ENCODE results near the gene IL3. TPM values are rescaled to one million over a fixed set of nuclear protein-coding genes. Genes with fewer than 3 reads are reported as not detected.

Gene IL3
- total RNA-seq, 3 donors from 2014 or later, result not detected

DNA sequence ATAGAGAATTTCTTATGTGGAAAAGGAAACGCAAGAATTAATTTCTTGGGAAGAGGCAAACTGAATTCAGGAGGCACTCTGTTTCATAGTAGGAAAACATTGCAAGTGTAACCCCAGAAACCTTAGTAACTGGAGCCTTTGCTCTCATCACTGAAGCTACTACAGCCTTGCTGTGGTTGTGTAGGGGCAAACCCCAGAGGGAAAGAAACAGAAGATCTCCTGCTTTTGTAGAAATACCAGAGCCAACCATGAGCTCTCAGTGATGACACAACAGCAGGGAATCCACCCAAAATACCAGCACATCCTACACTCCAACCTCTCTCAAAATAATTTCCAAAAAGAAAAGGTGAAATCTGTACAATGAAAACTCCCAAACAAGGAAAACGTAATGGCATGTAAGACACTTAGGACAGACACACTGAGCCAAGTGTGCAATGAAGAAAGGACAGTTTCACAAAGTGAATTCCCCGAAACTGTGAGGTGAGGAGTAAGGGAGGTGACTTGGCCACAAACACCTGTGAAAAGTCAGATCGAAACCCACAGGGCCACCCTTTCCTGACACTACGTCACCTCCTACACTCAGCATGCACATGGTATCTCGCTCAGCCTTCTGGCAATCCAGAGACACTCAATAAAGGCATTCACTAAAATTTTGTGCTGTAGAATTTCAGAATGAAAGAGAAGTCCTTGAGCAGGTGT lies 40.4 kb upstream of the IL3 start:
- TF ChIP-seq, protein P1, sequence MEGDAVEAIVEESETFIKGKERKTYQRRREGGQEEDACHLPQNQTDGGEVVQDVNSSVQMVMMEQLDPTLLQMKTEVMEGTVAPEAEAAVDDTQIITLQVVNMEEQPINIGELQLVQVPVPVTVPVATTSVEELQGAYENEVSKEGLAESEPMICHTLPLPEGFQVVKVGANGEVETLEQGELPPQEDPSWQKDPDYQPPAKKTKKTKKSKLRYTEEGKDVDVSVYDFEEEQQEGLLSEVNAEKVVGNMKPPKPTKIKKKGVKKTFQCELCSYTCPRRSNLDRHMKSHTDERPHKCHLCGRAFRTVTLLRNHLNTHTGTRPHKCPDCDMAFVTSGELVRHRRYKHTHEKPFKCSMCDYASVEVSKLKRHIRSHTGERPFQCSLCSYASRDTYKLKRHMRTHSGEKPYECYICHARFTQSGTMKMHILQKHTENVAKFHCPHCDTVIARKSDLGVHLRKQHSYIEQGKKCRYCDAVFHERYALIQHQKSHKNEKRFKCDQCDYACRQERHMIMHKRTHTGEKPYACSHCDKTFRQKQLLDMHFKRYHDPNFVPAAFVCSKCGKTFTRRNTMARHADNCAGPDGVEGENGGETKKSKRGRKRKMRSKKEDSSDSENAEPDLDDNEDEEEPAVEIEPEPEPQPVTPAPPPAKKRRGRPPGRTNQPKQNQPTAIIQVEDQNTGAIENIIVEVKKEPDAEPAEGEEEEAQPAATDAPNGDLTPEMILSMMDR (IDR thresholded peaks at IDR 0.05), result no peak
- Histone ChIP-seq H3K4me1 (ENCODE audit: low read depth) (no peaks in the 10 kb centered on the region), H3K36me3 (ENCODE audit: low read depth) (no peaks in the 10 kb centered on the region), H3K4me3 (no peak overlapping the region), H3K9me3 (no peaks in the 10 kb centered on the region)
- intact Hi-C loops (cut with DNase I, micrococcal nuclease), result no loop called here
- peak; percentile 78 for ATAC-seq
- peak in 1 of 3 donors; percentile 35 for DNase-seq

DNA sequence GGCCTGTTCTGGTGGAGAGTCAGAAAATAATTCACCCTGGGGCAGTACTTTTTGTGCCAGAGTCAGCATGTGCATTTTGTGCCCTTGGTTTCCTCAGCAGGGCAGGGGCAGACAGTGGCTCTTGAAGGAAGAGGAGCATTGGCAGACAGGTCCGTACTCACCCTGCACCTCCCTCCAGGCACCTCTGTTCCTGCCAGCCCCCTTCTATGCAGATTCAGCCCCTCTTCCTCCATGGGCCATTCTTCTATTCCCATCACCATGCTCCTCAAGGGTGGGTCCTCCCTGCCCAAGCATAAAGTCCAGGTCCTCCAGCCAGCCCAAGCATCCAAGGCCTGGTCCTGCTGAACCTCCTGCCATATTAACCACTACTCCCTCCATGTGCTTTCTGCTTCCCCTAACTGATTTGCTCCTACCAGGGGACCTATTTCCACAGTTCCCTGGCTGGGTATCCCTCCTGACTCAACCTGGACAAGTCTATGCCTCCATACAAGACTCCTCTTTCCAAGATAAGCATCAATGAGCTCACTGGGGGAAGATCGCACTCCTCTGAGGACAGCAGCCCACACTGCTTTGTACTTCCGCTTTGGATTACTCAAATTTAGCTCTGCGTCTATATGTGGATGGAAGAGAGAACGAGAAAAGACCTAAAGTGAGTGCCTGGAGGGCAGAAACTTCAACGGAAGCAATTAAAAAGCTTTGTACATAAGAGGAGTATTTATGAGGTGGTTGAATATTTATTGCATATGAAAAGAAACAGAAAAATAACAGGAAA lies 39.7 kb upstream of the IL3 start:
- Histone ChIP-seq H3K4me1 (ENCODE audit: low read depth) (no peaks in the 10 kb centered on the region), H3K4me3 (no peak overlapping the region), H3K9me3 (no peaks in the 10 kb centered on the region), H3K36me3 (ENCODE audit: low read depth) (no peaks in the 10 kb centered on the region)
- intact Hi-C loops (cut with DNase I, micrococcal nuclease), result no loop called here
- ATAC-seq (peak; percentile 8), DNase-seq (no peak)
- TF ChIP-seq, protein P1 (IDR thresholded peaks at IDR 0.05), result no peak

DNA sequence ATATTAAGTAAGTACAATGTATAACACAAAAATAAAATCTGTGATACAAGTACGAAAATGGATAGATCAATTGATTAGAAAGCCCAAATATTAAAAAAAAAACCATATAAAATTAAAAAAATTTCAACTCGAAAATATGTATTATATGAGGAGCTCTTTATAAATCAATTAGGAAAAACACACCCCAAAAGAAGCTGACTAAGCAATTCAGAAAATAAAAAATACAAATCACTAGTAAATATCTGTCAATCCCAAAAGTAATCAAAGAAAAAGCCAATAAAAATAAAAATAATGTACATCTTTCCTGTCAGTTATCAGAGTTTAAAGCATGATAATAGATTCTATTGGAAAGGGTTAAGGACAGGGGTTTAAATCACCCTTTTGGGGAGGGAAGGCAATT lies 38.8 kb upstream of the IL3 start:
- Histone ChIP-seq H3K9me3 (no peaks in the 10 kb centered on the region), H3K4me3 (no peak overlapping the region), H3K36me3 (ENCODE audit: low read depth) (no peaks in the 10 kb centered on the region), H3K4me1 (ENCODE audit: low read depth) (no peaks in the 10 kb centered on the region)
- intact Hi-C loops (cut with DNase I, micrococcal nuclease), result no loop called here
- TF ChIP-seq, protein P1 (IDR thresholded peaks at IDR 0.05), result no peak
- ATAC-seq (no peak), DNase-seq (no peak)

DNA sequence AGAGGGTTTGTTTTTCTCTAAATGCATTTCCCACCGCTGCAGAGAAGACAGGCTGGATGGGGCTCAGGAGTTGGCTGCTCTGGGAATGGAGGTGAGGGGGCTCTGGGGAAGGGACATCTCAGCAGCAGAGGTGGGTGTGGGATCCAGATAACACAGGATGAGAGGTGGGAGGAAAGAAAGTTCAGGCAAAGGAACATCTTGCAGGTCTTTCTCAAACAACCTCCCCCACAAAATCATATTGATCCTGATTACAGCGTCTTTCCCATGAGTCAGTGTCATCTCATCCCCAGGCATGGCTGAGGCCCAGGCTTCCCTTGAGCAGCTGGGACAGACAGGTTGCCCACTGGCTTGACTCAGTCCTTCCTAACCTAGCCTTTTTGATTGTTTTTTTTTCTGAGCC lies 37.7 kb upstream of the IL3 start:
- Histone ChIP-seq H3K36me3 (ENCODE audit: low read depth) (no peaks in the 10 kb centered on the region), H3K4me1 (ENCODE audit: low read depth) (no peaks in the 10 kb centered on the region), H3K4me3 (no peak overlapping the region), H3K9me3 (no peaks in the 10 kb centered on the region)
- ATAC-seq (no peak), DNase-seq (no peak)
- TF ChIP-seq, protein P1 (IDR thresholded peaks at IDR 0.05), result no peak
- intact Hi-C loops (cut with DNase I, micrococcal nuclease), result no loop called here

DNA sequence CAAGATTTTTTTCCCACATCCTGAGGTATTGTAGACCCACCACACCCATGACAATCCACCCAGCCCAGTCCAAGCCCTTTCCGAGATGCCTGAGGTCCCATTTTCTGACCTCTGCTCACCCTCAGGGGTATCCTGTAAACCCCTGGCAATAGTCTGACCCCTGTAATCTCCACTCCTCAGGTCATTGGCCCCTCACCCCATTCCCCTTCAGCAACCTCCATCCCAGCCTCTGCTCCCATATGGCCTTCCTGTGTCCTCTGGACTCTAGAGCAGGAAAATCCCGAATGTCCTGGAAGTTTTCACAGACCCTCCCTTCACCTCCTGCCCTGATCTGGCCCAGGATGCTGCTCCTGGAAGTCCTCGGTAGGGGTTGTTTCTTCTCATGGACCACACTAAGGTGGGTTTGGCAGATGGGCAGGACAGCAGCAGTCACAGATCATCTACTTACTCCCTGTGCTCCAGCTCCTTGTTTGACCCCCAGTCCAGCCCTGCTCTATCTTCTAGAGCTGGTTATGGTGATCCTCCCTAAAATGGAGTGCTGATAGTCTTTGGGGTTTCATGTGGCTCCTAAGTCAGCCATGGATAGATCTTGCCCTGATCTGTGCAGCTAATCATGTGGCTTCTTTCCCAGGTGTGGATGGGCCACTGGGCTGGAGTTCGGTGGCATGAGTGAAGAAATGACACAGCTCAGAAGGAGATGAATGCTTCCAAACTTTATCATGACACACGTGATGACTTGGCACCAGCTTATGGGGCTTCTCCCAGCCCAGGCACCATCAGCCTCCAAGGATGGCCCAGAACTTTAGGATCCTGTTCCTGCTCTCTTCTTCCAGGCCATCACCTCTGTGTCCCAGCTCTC lies 37.0 kb upstream of the IL3 start:
- Histone ChIP-seq H3K36me3 (ENCODE audit: low read depth) (no peaks in the 10 kb centered on the region), H3K4me1 (ENCODE audit: low read depth) (no peaks in the 10 kb centered on the region), H3K9me3 (no peaks in the 10 kb centered on the region), H3K4me3 (no peak overlapping the region)
- DNase-seq (no peak), ATAC-seq (no peak)
- TF ChIP-seq, protein P1 (IDR thresholded peaks at IDR 0.05), result no peak
- intact Hi-C loops (cut with DNase I, micrococcal nuclease), result no loop called here
